NB4 (cell line): ENCODE results near the gene PRKAR1B.
"Not testable (repeated sequence)": the region's sequence is repeated elsewhere in the genome, so short reads cannot be mapped to it uniquely, and the experiment has no call there.

Source experiments
- DNase-seq: peaks from one replicate; pipeline ENCODE4 v3.0.0; 2010; ENCODE audit warnings: low read depth
- H3K4me3 ChIP-seq: one replicate; pipeline ENCODE4 v1.5.1; 2011; ENCODE audit warnings: mild to moderate bottlenecking, low read depth, low read length, moderate library complexity
- MYC ChIP-seq: IDR thresholded peaks from 2 replicates; pipeline ENCODE4 v1.6.1; 2011; ENCODE audit warnings: low read depth, low read length
- POLR2A ChIP-seq: IDR thresholded peaks from 2 replicates; pipeline ENCODE4 v1.6.1; 2011; ENCODE audit warnings: mild to moderate bottlenecking; ENCODE audit not compliant: insufficient read length; ENCODE audit errors: extremely low read depth
- TF ChIP-seq, protein P1 (sequence below): IDR thresholded peaks from one replicate; pipeline ENCODE4 v1.5.1; 2012; ENCODE audit warnings: low read depth, low read length
- TF ChIP-seq, protein P2 (sequence below): IDR thresholded peaks from 2 replicates; pipeline ENCODE4 v1.6.1; 2011; ENCODE audit warnings: low read depth, low read length

The PRKAR1B gene

DNA sequence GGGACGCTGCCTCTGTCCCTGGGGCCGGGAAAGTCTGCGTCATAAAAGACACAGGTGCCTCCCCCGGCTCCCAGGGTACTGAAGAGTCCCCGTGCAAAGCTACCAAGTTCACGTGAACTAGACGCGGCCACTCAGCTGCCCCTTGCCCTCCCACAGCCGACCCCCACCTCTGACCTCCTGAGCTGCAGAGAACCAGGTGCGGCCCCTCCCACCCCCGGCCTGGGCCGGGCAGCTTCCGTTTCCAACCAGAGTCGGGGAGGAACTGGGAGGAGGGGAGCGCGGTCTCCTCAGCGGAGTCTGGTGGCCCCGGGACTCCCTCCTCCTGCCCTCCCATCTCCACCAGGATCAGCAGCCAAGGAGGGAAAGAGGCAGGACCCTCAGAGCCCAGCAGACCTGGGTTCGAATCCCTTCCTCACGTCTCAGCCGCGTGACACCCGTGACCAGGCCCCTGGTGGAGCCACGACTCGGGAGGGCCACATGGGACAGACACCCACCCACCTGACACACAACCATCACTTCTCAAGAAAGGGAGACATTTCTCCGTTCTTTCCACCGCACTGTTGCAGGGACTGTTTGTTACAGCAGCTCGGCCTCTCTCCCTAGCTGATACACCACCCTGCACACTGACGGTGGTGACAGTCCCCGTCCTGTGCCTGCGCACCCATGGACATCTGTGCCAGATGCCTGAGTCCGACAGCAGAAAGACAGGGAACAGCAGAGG, 170.1 kb downstream of the PRKAR1B start:
- H3K4me3 ChIP-seq = no peak overlapping the region
- TF ChIP-seq, protein P1, sequence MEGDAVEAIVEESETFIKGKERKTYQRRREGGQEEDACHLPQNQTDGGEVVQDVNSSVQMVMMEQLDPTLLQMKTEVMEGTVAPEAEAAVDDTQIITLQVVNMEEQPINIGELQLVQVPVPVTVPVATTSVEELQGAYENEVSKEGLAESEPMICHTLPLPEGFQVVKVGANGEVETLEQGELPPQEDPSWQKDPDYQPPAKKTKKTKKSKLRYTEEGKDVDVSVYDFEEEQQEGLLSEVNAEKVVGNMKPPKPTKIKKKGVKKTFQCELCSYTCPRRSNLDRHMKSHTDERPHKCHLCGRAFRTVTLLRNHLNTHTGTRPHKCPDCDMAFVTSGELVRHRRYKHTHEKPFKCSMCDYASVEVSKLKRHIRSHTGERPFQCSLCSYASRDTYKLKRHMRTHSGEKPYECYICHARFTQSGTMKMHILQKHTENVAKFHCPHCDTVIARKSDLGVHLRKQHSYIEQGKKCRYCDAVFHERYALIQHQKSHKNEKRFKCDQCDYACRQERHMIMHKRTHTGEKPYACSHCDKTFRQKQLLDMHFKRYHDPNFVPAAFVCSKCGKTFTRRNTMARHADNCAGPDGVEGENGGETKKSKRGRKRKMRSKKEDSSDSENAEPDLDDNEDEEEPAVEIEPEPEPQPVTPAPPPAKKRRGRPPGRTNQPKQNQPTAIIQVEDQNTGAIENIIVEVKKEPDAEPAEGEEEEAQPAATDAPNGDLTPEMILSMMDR = no peak
- TF ChIP-seq MYC (no peak), POLR2A (no peak)
- TF ChIP-seq, protein P2, sequence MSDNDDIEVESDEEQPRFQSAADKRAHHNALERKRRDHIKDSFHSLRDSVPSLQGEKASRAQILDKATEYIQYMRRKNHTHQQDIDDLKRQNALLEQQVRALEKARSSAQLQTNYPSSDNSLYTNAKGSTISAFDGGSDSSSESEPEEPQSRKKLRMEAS = no peak
- no peak for DNase-seq

DNA sequence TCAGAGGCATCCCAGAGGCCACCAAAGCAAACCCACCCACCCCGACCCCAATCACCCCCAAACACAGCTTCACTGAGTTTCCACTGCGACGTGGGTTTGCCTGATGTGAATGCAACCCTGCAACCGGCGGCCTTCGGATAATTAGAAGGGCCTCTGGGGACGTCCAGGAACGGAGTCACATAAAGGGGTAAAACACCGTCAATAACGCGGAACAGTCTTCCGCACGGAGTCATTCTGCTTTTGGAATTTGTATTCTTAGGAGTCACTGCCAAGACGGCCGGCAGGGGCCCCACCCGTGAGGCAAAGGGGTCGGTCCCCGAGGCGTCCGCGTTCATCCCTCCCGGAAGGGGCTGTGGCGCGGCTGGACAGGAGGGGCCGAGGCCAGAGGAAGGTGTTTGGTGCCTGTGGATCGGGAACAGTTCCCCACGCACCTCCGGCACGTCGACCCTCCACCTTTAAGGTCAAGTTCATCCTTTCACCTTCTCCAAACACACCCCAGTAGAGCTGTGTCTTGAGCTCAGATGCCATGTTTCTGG, 170.7 kb downstream of the PRKAR1B start:
- no peak for DNase-seq
- H3K4me3 ChIP-seq = no peak overlapping the region
- no peak for TF ChIP-seq MYC
- TF ChIP-seq, protein P1 = no peak
- TF ChIP-seq, protein P2 = no peak
- TF ChIP-seq POLR2A = no peak

DNA sequence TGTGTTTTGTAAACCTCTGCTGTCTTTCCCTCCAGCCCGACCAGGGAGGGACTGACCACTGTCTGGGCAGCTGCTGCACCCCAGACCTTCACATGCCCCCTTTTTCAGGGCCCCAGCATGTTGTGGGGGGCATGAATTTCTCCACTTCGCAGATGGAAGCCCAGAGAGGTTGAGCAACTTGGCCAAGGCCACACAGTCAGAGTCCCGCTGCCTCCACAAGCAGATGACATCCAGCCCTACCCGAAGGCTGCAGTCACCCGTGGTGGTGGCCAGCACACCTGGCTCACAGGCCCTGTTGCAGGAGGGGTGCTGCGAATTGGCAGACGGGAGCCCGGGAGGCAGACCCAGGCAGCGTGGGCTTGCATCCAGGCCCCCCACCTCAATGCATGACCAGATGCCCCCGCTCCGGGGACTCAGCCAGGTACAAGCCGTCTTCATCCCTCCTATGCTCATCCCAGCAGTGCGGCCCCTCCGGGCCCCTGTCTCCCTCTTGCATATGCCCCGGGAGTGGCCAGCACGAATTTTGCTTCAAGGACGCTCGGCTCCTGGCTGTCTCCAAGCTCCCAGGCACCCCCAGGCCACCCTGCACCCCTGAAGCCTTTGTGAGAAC, 171.4 kb downstream of the PRKAR1B start:
- no peak for TF ChIP-seq POLR2A
- no peak for TF ChIP-seq MYC
- TF ChIP-seq, protein P1 = no peak
- TF ChIP-seq, protein P2 = no peak
- DNase-seq = no peak
- H3K4me3 ChIP-seq = no peak overlapping the region

DNA sequence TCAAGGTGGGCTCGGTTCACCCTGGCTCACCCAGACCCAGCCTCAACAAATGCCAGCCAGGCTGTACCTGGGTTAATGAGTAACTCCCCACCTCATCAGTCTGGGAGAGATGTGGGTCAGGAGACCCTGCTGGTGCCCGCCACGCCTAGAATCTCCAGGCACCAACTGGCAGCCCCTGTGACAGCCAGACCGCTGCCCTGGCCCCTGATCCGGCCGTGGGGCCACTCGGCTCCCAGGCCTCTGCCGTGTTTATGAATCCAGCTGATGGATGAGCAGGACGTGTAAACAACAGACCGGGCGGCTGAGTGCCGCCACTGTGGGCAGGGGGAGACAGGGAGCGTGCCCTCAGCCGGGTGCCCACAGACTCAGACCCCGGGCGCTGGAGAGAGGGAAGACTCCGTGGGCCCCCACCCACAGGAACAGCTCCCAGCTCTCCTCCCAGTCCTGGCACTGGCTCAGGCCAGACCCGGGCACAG, 173.4 kb downstream of the PRKAR1B start:
- DNase-seq = no peak
- H3K4me3 ChIP-seq = no peak overlapping the region
- TF ChIP-seq, protein P1 = no peak
- no peak for TF ChIP-seq POLR2A
- TF ChIP-seq MYC = no peak
- TF ChIP-seq, protein P2 = no peak

DNA sequence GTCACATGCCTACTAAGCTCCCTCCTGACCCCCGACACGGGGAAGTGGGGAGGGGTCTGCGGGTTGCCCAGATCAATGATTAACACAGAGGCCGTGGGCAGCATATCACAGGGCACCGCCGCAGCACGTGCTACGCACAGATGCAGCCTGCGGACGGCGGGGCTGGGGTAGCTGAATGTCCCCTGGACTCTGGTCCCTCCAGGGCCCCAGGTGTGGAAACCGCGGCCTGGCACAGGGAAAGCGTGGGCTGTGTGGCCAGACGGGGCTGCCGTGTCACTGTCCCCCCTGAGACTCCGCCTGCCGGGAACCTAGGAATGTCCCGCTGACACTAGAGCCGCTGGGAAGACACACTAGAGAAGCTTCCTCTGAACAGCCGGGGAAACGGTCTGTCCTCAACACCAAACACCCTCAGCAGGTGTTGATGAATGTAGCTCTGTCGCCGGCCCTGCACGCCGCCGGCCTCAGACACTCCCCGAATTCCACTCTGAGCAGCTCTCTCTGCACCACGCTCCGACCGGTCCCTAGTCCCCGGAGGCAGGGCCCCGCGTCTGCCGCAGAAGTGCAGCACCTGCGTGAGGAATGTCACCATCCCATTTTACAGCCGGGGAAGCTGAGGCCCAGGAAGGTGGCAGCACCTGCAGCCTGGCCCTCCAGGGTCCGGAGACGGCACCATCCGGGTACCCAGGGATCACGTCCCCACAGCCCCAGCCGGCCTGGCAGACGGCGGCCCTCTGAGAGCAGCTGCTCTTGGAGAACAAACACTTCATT, 174.0 kb downstream of the PRKAR1B start:
- no peak for DNase-seq
- H3K4me3 ChIP-seq = no peak overlapping the region
- TF ChIP-seq MYC = no peak
- TF ChIP-seq POLR2A = no peak
- TF ChIP-seq, protein P1 = no peak
- TF ChIP-seq, protein P2 = no peak

DNA sequence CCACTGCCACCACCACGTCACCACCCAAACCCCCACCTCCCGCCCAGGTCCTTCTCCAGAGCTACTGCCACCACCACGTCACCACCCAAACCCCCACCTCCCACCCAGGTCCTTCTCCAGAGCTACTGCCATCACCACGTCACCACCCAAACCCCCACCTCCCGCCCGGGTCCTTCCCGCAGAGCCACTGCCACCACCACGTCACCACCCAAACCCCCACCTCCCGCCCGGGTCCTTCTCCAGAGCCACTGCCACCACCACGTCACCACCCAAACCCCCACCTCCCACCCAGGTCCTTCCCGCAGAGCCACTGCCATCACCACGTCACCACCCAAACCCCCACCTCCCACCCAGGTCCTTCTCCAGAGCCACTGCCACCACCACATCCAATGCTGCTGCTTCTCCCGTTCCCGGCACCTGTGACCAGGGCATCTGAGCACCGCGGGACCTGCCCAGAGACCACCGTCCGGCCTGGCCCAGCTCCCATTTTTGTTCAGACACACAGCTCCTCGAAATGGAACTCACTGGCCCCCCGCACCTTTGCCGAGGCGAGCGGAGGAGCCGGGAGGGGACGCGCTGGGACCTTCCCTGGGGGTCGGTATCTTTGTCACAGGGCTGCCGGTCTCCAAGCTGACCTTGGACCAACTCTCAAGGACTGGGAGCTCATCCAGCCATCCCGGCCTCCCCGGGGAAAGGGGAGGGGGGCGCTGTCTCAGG, 174.8 kb downstream of the PRKAR1B start:
- not testable (repeated sequence) for H3K4me3 ChIP-seq, DNase-seq

DNA sequence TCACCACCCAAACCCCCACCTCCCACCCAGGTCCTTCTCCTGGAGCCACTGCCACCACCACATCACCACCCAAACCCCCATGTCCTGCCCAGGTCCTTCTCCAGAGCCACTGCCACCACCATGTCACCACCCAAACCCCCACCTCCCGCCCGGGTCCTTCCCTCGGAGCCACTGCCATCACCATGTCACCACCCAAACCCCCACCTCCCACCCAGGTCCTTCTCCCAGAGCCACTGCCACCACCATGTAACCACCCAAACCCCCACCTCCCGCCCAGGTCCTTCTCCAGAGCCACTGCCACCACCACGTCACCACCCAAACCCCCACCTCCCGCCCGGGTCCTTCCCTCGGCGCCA, 175.5 kb downstream of the PRKAR1B start:
- not testable (repeated sequence) for H3K4me3 ChIP-seq, DNase-seq
